Cardiac fibroblast (primary cell): ENCODE results near the gene RPL38.

Source experiments
- DNase-seq, 2 donors: peaks; one replicate each; pipeline versions ENCODE4 v3.0.0 to v3.0.0-alpha.2; 2010; ENCODE audit warnings: low read depth in 2 of 2
- H3K4me3 ChIP-seq, 2 donors: replicated peaks in 1 of 2; 1 replicate in 1 of 2; 2 replicates in 1 of 2; pipeline ENCODE4 v1.5.1; 2011; ENCODE audit warnings: low read depth in 2 of 2, low read length in 2 of 2, mild to moderate bottlenecking in 2 of 2, moderate library complexity in 1 of 2
- TF ChIP-seq, protein P1 (sequence below): IDR thresholded peaks from one replicate; pipeline ENCODE4 v1.5.1; 2011; ENCODE audit warnings: low read depth, mild to moderate bottlenecking, low read length, inconsistent platforms

RPL38 gene

DNA sequence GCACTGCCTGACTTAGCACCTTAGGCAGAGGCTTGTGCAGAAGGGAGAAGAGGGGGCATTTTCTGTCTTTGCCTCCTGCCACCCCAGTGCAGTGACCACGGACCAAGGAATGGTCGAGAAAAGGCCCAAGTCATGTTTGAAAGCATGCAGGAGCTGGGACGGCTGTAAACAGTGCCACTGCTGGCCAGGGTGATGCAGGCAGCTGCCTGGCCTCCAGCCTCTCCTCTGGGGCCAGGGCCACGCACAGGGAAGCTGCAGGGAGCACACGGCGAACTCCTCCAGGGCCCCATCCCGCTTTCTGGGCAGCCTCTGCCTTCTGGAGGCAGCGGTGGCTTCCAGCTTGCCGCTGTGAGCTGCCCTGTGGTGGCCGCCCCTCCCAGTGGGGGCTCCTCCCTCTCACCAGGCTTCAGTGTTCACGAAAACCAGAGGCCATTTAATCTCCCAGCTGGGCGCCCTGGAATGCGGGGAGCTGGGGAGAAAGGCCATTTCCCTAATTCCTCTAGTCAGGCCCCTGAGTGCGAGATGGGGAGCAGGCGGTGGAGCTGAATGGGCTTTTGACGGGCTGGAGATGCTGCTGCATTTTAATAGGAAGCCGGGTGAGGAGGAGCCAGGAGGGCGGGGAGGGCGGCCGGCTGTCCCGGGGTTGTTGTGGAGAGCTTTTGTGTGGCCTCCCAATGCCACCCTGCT lies 41.8 kb downstream of the RPL38 start:
- DNase-seq: no peak
- H3K4me3 ChIP-seq: no peak overlapping the region

DNA sequence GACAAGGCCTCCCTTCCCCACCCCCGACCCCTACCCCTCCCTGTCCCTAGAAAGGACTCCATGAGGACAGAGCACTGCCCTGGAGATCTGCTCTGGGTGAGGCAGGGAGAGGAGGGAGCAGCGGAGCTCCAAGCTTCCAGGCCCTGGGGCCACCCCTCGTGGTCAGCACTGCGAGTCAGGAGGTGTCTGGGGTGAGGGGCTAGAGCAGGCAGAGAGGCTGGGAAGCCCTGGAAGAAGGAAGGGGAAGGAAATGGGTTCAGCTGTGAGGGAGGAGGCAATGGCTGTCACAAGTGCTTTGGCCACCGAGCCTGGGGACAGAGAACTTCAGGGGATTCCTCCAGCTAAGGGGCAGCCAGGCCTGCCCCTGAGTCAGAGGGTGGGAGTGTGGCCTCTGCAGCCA lies 42.4 kb downstream of the RPL38 start:
- TF ChIP-seq, protein P1, sequence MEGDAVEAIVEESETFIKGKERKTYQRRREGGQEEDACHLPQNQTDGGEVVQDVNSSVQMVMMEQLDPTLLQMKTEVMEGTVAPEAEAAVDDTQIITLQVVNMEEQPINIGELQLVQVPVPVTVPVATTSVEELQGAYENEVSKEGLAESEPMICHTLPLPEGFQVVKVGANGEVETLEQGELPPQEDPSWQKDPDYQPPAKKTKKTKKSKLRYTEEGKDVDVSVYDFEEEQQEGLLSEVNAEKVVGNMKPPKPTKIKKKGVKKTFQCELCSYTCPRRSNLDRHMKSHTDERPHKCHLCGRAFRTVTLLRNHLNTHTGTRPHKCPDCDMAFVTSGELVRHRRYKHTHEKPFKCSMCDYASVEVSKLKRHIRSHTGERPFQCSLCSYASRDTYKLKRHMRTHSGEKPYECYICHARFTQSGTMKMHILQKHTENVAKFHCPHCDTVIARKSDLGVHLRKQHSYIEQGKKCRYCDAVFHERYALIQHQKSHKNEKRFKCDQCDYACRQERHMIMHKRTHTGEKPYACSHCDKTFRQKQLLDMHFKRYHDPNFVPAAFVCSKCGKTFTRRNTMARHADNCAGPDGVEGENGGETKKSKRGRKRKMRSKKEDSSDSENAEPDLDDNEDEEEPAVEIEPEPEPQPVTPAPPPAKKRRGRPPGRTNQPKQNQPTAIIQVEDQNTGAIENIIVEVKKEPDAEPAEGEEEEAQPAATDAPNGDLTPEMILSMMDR: no peak
- H3K4me3 ChIP-seq: no peak overlapping the region
- DNase-seq: no peak

More for the DNA sequence above, 41.8 kb downstream of the RPL38 start:
- TF ChIP-seq, protein P1: no peak

DNA sequence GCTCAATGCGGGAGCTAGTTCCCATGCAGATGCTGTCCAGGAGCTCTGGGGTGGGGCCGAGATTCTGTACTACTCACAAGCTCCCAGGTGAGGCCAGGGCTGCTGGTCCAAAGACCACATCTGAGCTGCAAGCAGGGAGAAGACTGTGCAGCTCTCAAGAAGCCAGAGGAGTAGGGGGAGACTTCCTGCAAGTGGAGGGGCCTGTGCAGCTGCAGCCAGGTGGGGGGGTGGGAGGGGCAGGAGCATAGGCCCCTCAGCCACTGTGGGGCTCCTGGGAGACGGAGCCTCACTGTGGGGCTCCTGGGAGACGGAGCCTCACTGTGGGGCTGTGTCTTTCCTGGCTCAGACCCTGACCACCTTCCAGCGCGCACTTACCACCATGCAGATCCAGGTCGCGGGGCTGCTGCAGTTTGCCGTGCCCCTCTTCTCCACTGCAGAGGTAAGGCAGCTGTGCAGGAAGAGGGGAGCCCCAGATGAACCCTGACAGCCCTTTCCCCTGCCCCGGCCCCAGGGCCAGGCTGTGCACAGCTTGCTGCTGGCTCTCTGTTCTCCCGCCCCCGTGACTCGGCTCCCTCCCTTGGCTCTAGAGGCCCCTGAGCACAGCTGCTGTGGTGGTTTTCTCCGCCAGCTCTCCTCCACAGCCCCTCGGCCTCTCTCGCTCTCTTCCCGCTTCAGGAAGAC lies 46.3 kb downstream of the RPL38 start:
- DNase-seq: no peak
- TF ChIP-seq, protein P1: no peak
- no peak overlapping the region for H3K4me3 ChIP-seq

DNA sequence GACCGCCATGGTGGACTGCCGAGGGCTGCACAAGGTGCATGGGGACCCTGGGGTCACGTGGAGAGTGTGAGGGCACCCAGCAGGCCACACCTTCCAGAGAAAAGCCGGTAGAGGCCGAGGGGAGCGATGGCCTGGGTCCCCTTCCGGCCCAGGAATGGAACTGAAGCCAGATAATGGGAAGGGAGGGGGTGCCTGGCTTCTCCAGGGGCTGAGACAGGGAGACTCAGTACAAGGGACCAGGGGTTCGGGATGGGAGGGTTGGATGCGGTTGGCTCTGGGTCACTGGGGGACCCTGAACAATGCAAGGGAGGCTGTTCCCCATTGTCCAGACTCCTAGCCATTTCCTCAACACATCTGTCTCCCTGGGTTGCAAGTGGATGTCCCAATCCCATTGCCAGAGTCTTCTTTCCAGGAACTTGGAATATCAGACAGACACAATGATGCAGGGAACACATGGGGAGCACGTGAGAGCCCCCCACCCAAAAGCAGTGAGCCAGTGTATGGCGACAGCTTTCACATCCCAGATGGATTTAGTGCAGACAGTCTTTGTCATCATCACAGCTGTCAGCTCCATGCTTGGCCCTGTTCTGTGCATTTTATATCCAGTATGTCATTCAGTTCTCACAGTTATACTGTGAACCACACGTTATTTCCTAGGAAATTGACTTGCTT lies 47.0 kb downstream of the RPL38 start:
- TF ChIP-seq, protein P1: no peak
- H3K4me3 ChIP-seq: no peak overlapping the region
- no peak for DNase-seq

DNA sequence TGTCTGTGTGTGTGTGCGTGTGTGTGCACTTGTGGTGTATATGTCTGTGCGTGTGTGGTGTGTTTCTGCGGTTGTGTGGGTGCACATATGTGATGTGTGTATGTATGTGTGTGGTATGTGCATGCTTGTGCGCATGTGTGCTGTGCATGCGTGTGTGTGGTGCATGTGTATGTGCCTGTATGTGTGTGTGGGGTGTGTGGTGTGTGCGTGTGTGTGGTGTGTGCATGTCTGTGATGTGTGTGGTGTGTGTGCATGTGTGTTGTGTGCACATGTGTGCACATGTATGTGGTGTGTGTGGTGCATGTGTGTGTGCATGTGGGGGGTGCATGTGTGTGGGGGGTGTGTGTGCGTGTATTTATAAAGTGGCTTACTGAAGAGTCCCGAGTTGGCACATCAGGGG lies 47.6 kb downstream of the RPL38 start:
- TF ChIP-seq, protein P1: no peak
- no peak for DNase-seq
- H3K4me3 ChIP-seq: no peak overlapping the region

DNA sequence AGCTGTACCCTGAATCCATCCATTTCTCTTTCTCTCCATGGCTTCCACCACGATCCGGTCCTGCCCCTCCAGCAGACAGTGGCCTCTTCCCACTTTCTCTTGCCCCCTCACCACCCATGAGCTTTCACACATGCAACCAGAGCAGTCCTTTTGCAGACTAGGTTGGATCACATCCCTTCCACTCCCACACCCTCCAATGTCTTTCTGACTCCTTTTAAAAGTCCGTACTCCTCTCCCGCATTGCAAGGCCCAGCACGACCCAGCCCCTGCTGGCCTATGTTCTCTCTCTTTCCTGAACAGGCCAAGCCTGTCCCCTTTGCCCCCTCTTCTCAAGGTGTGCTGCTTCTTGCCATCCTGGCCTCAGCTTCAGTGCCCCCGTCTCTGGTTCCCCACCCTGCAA lies 48.1 kb downstream of the RPL38 start:
- TF ChIP-seq, protein P1: no peak

More for the DNA sequence above, 48.1 kb downstream of the RPL38 start:
- no peak for DNase-seq
- H3K4me3 ChIP-seq: no peak overlapping the region
